ENCODE data around the gene USO1. TPM values are rescaled to one million over a fixed set of nuclear protein-coding genes. Genes with fewer than 3 reads are reported as not detected.

The USO1 gene
- total RNA-seq, 1 experiment from 2014 or later: 110 TPM

DNA sequence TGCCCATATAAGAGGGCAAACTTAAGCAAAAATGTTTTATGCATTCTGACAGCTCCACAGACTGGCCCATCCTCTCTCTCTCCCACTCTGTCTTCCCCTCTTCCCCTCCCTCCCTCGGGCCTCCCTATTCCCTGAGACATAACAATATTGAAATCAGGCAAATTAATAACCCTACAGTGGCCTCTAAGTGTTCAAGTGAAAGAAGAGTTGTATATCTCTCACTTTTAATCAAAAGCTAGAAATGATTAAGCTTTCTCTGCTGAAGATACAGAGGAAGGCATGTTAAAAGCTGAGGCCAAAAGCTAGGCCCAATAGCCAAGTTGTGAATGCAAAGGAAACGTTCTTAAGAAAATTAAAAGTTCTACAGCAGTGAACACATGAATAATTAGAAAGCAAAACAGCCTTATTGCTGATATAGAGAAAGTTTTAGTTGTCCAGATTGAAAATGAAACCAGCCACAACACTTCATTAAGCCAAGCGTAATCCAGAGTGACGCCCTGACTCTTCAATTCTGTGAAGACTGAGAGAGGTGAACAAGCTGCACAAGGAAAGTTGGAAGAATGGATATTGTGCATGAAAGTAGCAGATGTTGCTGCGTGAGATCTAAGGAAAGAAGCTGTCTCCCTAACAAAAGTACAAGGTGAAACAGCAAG, 54.9 kb downstream of the USO1 start:
- no peaks in the 10 kb centered on the region for H3K9me3 Mint-ChIP-seq
- no peak for DNase-seq
- H3K56ac ChIP-seq (ENCODE audit: insufficient read length, low read depth, low read length): no peak overlapping the region
- H2BK15ac ChIP-seq (ENCODE audit: low read depth, low read length): no peak overlapping the region
- no peak overlapping the region for H3K23ac ChIP-seq (ENCODE audit: insufficient read length, low read depth, low read length)
- H3K27me3 Mint-ChIP-seq (ENCODE audit: low read depth): no peaks in the 10 kb centered on the region
- no peak overlapping the region for H3K14ac ChIP-seq (ENCODE audit: insufficient read depth, low read length)
- no peaks in the 10 kb centered on the region for H3K4me1 Mint-ChIP-seq
- TF ChIP-seq, protein P1, sequence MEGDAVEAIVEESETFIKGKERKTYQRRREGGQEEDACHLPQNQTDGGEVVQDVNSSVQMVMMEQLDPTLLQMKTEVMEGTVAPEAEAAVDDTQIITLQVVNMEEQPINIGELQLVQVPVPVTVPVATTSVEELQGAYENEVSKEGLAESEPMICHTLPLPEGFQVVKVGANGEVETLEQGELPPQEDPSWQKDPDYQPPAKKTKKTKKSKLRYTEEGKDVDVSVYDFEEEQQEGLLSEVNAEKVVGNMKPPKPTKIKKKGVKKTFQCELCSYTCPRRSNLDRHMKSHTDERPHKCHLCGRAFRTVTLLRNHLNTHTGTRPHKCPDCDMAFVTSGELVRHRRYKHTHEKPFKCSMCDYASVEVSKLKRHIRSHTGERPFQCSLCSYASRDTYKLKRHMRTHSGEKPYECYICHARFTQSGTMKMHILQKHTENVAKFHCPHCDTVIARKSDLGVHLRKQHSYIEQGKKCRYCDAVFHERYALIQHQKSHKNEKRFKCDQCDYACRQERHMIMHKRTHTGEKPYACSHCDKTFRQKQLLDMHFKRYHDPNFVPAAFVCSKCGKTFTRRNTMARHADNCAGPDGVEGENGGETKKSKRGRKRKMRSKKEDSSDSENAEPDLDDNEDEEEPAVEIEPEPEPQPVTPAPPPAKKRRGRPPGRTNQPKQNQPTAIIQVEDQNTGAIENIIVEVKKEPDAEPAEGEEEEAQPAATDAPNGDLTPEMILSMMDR (conservative IDR thresholded peaks at IDR 0.05): no peak
- no peak overlapping the region for H3T11ph ChIP-seq (ENCODE audit: low read length)
- no CpG with 5 or more reads among the region's 5 CpGs for WGBS (ENCODE audit: extremely low coverage, insufficient read length, low lambda C conversion rate)
- H4K91ac ChIP-seq (ENCODE audit: insufficient read length, low read depth, low read length): no peak overlapping the region
- no peaks in the 10 kb centered on the region for H3K4me1 ChIP-seq (ENCODE audit: insufficient read depth, low read length)
- no peak overlapping the region for H2BK12ac ChIP-seq (ENCODE audit: insufficient read length, low read depth, low read length)
- no peaks in the 10 kb centered on the region for H3K9me3 ChIP-seq (ENCODE audit: control insufficient read depth, low read depth, low read length)
- H3K27ac ChIP-seq (ENCODE audit: insufficient read length, low read depth, low read length): no peak overlapping the region
- peaks cover 19 to 83% (median 69%) of the 10 kb centered on the region in 3 experiments; a peak in 6 of 7 replicates for H3K36me3 Mint-ChIP-seq (ENCODE audit: insufficient read depth in 1 of 3, low read depth in 3 of 3)
- no peak overlapping the region for H2BK120ac ChIP-seq (ENCODE audit: low read depth, low read length, poor library complexity, severe bottlenecking)
- H2AFZ ChIP-seq (ENCODE audit: low read length): no peak overlapping the region
- H3K27ac Mint-ChIP-seq: peak overlapping the region in 1 of 3 experiments; percentile 33; a peak in 2 of 7 replicates
- H3K4me3 Mint-ChIP-seq: no peak overlapping the region
- no peak overlapping the region for H2BK20ac ChIP-seq (ENCODE audit: low read depth, low read length, poor library complexity, severe bottlenecking)
- no peaks in the 10 kb centered on the region for H3K27me3 ChIP-seq (ENCODE audit: insufficient read depth, low read length)
- no peak overlapping the region for H4K8ac ChIP-seq (replicated peaks; ENCODE audit: insufficient read length, low read depth, low read length)
- H2AK5ac ChIP-seq (ENCODE audit: insufficient read length, low read length): no peak overlapping the region
- H4K20me1 ChIP-seq (ENCODE audit: control insufficient read depth, insufficient read depth, insufficient read length): no peaks in the 10 kb centered on the region
- H3K23me2 ChIP-seq (ENCODE audit: insufficient read length, low read depth, low read length, poor library complexity, severe bottlenecking): no peaks in the 10 kb centered on the region
- no peaks in the 10 kb centered on the region for H3K79me2 ChIP-seq (ENCODE audit: insufficient read depth, low read length)
- H3K4me2 ChIP-seq (ENCODE audit: insufficient read depth, insufficient read length, low read length): no peak overlapping the region
- H3K79me1 ChIP-seq (ENCODE audit: insufficient read depth, low read depth, low read length, poor library complexity, severe bottlenecking): no peaks in the 10 kb centered on the region
- no peak overlapping the region for H3K18ac ChIP-seq (ENCODE audit: insufficient read length, low read depth, low read length)
- H3K9ac ChIP-seq (ENCODE audit: extremely low read depth, insufficient read length, low read length): no peak overlapping the region
- H4K5ac ChIP-seq (ENCODE audit: insufficient read length, low read depth, low read length): no peak overlapping the region
- no peak overlapping the region for H2BK5ac ChIP-seq (ENCODE audit: insufficient read length, low read length)
- no peak overlapping the region for H3K4ac ChIP-seq (ENCODE audit: low read depth, low read length)

Data from H9 (cell line).